ENCODE results near the gene FAM170B.

DNA sequence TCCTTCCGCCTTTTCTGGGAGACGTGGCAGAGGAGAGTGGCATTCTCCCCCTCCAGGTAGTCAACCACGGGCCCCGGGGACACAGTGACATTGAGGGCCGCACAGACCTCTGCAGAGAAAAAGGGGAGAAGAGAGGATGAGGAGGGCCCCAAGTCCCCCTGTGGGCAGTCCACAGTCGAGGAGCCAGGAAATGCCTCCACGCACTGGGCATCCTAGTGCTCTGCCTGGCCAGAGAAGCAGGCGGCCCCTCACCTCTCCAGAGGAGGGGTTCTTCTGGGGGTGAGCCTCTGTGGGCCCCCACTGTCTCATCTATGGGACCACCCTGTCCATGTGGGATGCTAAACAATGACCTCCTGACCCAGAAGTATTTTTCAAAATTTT is 25.9 kb downstream of the FAM170B start:
- TF ChIP-seq, protein P1, sequence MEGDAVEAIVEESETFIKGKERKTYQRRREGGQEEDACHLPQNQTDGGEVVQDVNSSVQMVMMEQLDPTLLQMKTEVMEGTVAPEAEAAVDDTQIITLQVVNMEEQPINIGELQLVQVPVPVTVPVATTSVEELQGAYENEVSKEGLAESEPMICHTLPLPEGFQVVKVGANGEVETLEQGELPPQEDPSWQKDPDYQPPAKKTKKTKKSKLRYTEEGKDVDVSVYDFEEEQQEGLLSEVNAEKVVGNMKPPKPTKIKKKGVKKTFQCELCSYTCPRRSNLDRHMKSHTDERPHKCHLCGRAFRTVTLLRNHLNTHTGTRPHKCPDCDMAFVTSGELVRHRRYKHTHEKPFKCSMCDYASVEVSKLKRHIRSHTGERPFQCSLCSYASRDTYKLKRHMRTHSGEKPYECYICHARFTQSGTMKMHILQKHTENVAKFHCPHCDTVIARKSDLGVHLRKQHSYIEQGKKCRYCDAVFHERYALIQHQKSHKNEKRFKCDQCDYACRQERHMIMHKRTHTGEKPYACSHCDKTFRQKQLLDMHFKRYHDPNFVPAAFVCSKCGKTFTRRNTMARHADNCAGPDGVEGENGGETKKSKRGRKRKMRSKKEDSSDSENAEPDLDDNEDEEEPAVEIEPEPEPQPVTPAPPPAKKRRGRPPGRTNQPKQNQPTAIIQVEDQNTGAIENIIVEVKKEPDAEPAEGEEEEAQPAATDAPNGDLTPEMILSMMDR (conservative IDR thresholded peaks at IDR 0.05; ENCODE audit: low read depth, low read length): no peak
- no peak for TF ChIP-seq EZH2 (IDR thresholded peaks at IDR 0.05; ENCODE audit: low read length, unreplicated experiment)

Data from PC-3 (cell line).